H9 (cell line): Measurements from ENCODE around the gene ABCG1. TPM values are rescaled to one million over a fixed set of nuclear protein-coding genes. Genes with fewer than 3 reads are reported as not detected.

Experiments used
- DNase-seq: peaks from one replicate; pipeline ENCODE4 v3.0.0-alpha.2; 2017
- H2AFZ ChIP-seq: one replicate; pipeline ENCODE4 v1.6.1; 2013; ENCODE audit warnings: mild to moderate bottlenecking, low read length, control low read depth, moderate library complexity
- H2AK5ac ChIP-seq: 2 replicates; pipeline ENCODE4 v1.6.1; 2013; ENCODE audit warnings: low read length, control low read depth, mixed read lengths; ENCODE audit not compliant: insufficient read length
- H2BK120ac ChIP-seq: one replicate; pipeline ENCODE4 v1.6.1; 2013; ENCODE audit warnings: low read depth, mild to moderate bottlenecking, low read length, control low read depth, inconsistent platforms; ENCODE audit not compliant: poor library complexity, severe bottlenecking
- H2BK12ac ChIP-seq: 2 replicates; pipeline ENCODE4 v1.6.1; 2013; ENCODE audit warnings: low read length, control low read depth, mixed read lengths, low read depth; ENCODE audit not compliant: insufficient read length
- H2BK15ac ChIP-seq: 2 replicates; pipeline ENCODE4 v1.6.1; 2013; ENCODE audit warnings: low read depth, low read length, control low read depth
- H2BK20ac ChIP-seq: one replicate; pipeline ENCODE4 v1.6.1; 2013; ENCODE audit warnings: low read depth, mild to moderate bottlenecking, low read length, control low read depth, inconsistent platforms; ENCODE audit not compliant: poor library complexity, severe bottlenecking
- H2BK5ac ChIP-seq: 2 replicates; pipeline ENCODE4 v1.6.1; 2013; ENCODE audit warnings: low read length, control low read depth, mixed read lengths; ENCODE audit not compliant: insufficient read length
- H3K14ac ChIP-seq: 2 replicates; pipeline ENCODE4 v1.6.1; 2013; ENCODE audit warnings: low read length, control low read depth; ENCODE audit not compliant: insufficient read depth
- H3K18ac ChIP-seq: 2 replicates; pipeline ENCODE4 v1.6.1; 2013; ENCODE audit warnings: low read depth, mild to moderate bottlenecking, mixed read lengths, low read length, control low read depth; ENCODE audit not compliant: insufficient read length
- H3K23ac ChIP-seq: 2 replicates; pipeline ENCODE4 v1.6.1; 2013; ENCODE audit warnings: low read length, control low read depth, mixed read lengths, low read depth; ENCODE audit not compliant: insufficient read length
- H3K23me2 ChIP-seq: 2 replicates; pipeline ENCODE4 v1.6.1; 2013; ENCODE audit warnings: low read depth, mild to moderate bottlenecking, mixed read lengths, low read length, control low read depth; ENCODE audit not compliant: insufficient read length, poor library complexity, severe bottlenecking
- H3K27ac ChIP-seq: 2 replicates; pipeline ENCODE4 v1.5.1; 2013; ENCODE audit warnings: low read length, control low read depth, mixed read lengths, low read depth; ENCODE audit not compliant: insufficient read length
- H3K27me3 ChIP-seq: 2 replicates; pipeline ENCODE4 v1.6.1; 2013; ENCODE audit warnings: low read length, control low read depth, inconsistent platforms; ENCODE audit not compliant: insufficient read depth
- H3K4ac ChIP-seq: 2 replicates; pipeline ENCODE4 v1.6.1; 2013; ENCODE audit warnings: low read depth, mild to moderate bottlenecking, control low read depth, inconsistent platforms, low read length, moderate library complexity
- H3K4me1 ChIP-seq: 2 replicates; pipeline ENCODE4 v1.6.1; 2013; ENCODE audit warnings: low read length, control low read depth, inconsistent platforms; ENCODE audit not compliant: insufficient read depth
- H3K4me2 ChIP-seq: 2 replicates; pipeline ENCODE4 v1.6.1; 2013; ENCODE audit warnings: low read length, control low read depth, mixed read lengths; ENCODE audit not compliant: insufficient read length, insufficient read depth
- H3K56ac ChIP-seq: 2 replicates; pipeline ENCODE4 v1.6.1; 2013; ENCODE audit warnings: low read depth, mild to moderate bottlenecking, mixed read lengths, low read length, control low read depth; ENCODE audit not compliant: insufficient read length
- H3K79me1 ChIP-seq: 2 replicates; pipeline ENCODE4 v1.6.1; 2013; ENCODE audit warnings: low read depth, mild to moderate bottlenecking, moderate library complexity, low read length, control low read depth, inconsistent platforms; ENCODE audit not compliant: insufficient read depth, poor library complexity, severe bottlenecking
- H3K79me2 ChIP-seq: 2 replicates; pipeline ENCODE4 v1.6.1; 2013; ENCODE audit warnings: low read length, control low read depth, inconsistent platforms; ENCODE audit not compliant: insufficient read depth
- H3K9ac ChIP-seq: 2 replicates; pipeline ENCODE4 v1.6.1; 2013; ENCODE audit warnings: low read length, control low read depth, mixed read lengths; ENCODE audit not compliant: insufficient read length; ENCODE audit errors: extremely low read depth
- H3K9me3 ChIP-seq: one replicate; pipeline ENCODE4 v1.6.1; 2013; ENCODE audit warnings: low read depth, low read length, inconsistent platforms; ENCODE audit not compliant: control insufficient read depth
- H3T11ph ChIP-seq: one replicate; pipeline ENCODE4 v1.6.1; 2013; ENCODE audit warnings: mild to moderate bottlenecking, low read length, control low read depth, inconsistent platforms
- H4K20me1 ChIP-seq: one replicate; pipeline ENCODE4 v1.6.1; 2013; ENCODE audit not compliant: control insufficient read depth, insufficient read length, insufficient read depth
- H4K5ac ChIP-seq: 2 replicates; pipeline ENCODE4 v1.6.1; 2013; ENCODE audit warnings: low read depth, mild to moderate bottlenecking, mixed read lengths, low read length, control low read depth; ENCODE audit not compliant: insufficient read length
- H4K8ac ChIP-seq: replicated peaks from 2 replicates; pipeline ENCODE4 v1.6.1; 2013; ENCODE audit warnings: low read length, control low read depth, mixed read lengths, low read depth; ENCODE audit not compliant: insufficient read length
- H4K91ac ChIP-seq: 2 replicates; pipeline ENCODE4 v1.6.1; 2013; ENCODE audit warnings: low read depth, mild to moderate bottlenecking, moderate library complexity, mixed read lengths, low read length, control low read depth; ENCODE audit not compliant: insufficient read length
- H3K27ac Mint-ChIP-seq, 3 experiments: 2 replicates in 2 of 3; 3 replicates in 1 of 3; pipeline ENCODE4 v1.8.0; 2020 to 2021; ENCODE audit warnings: mixed read lengths in 3 of 3, mild to moderate bottlenecking in 1 of 3, moderate library complexity in 1 of 3
- H3K27me3 Mint-ChIP-seq: 2 replicates; pipeline ENCODE4 v1.8.0; 2021; ENCODE audit warnings: low read depth, mild to moderate bottlenecking, moderate library complexity, mixed read lengths
- H3K36me3 Mint-ChIP-seq, 3 experiments: 2 replicates in 2 of 3; 3 replicates in 1 of 3; pipeline ENCODE4 v1.8.0; 2020 to 2021; ENCODE audit warnings: low read depth in 3 of 3, mixed read lengths in 3 of 3; ENCODE audit not compliant: insufficient read depth in 1 of 3
- H3K4me1 Mint-ChIP-seq, 2 experiments: 2 replicates each; pipeline ENCODE4 v1.8.0; 2020; ENCODE audit warnings: mixed read lengths in 2 of 2
- H3K4me3 Mint-ChIP-seq, 2 experiments: 2 replicates in 1 of 2; 3 replicates in 1 of 2; pipeline ENCODE4 v1.8.0; 2020 to 2021; ENCODE audit warnings: mild to moderate bottlenecking in 2 of 2, mixed read lengths in 2 of 2, moderate library complexity in 1 of 2
- H3K9me3 Mint-ChIP-seq, 2 experiments: 2 replicates in 1 of 2; 3 replicates in 1 of 2; pipeline ENCODE4 v1.8.0; 2020; ENCODE audit warnings: mild to moderate bottlenecking in 2 of 2, mixed read lengths in 2 of 2, moderate library complexity in 1 of 2
- WGBS: extraction: QIAGEN DNeasy Blood & Tissue Kit; methylation state at CpG from one replicate; pipeline ENCODE4 v1.1.7; 2013; ENCODE audit warnings: missing lambda C conversion rate, low lambda C conversion rate, mixed read lengths; ENCODE audit not compliant: insufficient read length; ENCODE audit errors: extremely low coverage; 5-methylcytosine and 5-hydroxymethylcytosine counted together
- total RNA-seq: library from RNA; stranded (reverse); gene quantifications from 2 replicates; pipeline ENCODE4 v1.2.1, GENCODE V29; 2021
- TF ChIP-seq, protein P1 (sequence below): fragments of 200-600 bp; sonication (generic); conservative IDR thresholded peaks from 3 replicates; pipeline ENCODE4 v1.8.0; 2021; ENCODE audit warnings: antibody characterized with exemption, mild to moderate bottlenecking

The ABCG1 gene
- total RNA-seq, 1 experiment from 2014 or later = 0.83 TPM

DNA sequence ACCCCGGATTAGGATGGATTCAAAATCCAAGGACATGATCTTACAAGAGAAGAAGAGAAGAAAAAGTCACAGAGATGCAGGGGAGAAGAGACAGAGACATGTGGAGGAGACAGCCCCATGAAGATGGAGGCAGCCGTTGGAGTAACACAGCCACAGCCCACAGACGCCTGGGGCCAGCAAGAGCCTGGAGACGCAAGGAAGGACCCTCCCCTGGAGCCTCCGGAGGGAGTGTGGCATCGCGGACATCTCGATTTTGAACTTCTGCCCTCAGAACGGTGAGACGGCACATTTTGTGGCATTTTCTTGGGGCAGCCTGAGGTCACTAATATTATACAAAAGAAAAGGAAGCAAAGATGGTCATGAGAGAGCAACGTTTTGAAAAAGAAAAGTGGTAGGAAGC, 28.8 kb downstream of the ABCG1 start:
- H2BK20ac ChIP-seq = no peak overlapping the region
- no peak overlapping the region for H2BK5ac ChIP-seq
- H3K9me3 Mint-ChIP-seq = no peaks in the 10 kb centered on the region
- H3K9ac ChIP-seq = no peak overlapping the region
- peaks cover 32% of the 10 kb centered on the region for H3K27me3 Mint-ChIP-seq
- no peak overlapping the region for H3T11ph ChIP-seq
- H3K27me3 ChIP-seq = no peaks in the 10 kb centered on the region
- H2BK15ac ChIP-seq = no peak overlapping the region
- H3K27ac Mint-ChIP-seq = no peak overlapping the region; a peak in 1 of 7 replicates
- H3K18ac ChIP-seq = no peak overlapping the region
- no peak overlapping the region for H3K56ac ChIP-seq
- no peaks in the 10 kb centered on the region for H3K36me3 Mint-ChIP-seq
- H2AK5ac ChIP-seq = no peak overlapping the region
- H2BK120ac ChIP-seq = no peak overlapping the region
- H4K5ac ChIP-seq = no peak overlapping the region
- DNase-seq = no peak
- H3K27ac ChIP-seq = no peak overlapping the region
- no peak overlapping the region for H3K4ac ChIP-seq
- H3K23ac ChIP-seq = no peak overlapping the region
- TF ChIP-seq, protein P1, sequence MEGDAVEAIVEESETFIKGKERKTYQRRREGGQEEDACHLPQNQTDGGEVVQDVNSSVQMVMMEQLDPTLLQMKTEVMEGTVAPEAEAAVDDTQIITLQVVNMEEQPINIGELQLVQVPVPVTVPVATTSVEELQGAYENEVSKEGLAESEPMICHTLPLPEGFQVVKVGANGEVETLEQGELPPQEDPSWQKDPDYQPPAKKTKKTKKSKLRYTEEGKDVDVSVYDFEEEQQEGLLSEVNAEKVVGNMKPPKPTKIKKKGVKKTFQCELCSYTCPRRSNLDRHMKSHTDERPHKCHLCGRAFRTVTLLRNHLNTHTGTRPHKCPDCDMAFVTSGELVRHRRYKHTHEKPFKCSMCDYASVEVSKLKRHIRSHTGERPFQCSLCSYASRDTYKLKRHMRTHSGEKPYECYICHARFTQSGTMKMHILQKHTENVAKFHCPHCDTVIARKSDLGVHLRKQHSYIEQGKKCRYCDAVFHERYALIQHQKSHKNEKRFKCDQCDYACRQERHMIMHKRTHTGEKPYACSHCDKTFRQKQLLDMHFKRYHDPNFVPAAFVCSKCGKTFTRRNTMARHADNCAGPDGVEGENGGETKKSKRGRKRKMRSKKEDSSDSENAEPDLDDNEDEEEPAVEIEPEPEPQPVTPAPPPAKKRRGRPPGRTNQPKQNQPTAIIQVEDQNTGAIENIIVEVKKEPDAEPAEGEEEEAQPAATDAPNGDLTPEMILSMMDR = no peak
- H4K91ac ChIP-seq = no peak overlapping the region
- no peaks in the 10 kb centered on the region for H3K4me1 ChIP-seq
- H3K79me1 ChIP-seq = no peaks in the 10 kb centered on the region
- no peak overlapping the region for H3K4me2 ChIP-seq
- no peaks in the 10 kb centered on the region for H3K9me3 ChIP-seq
- H3K79me2 ChIP-seq = no peaks in the 10 kb centered on the region
- no CpG with 5 or more reads among the region's 11 CpGs for WGBS
- H4K20me1 ChIP-seq = no peaks in the 10 kb centered on the region
- no peak overlapping the region for H3K14ac ChIP-seq
- no peak overlapping the region for H3K4me3 Mint-ChIP-seq
- no peak overlapping the region for H2AFZ ChIP-seq
- peaks cover 8 to 9% of the 10 kb centered on the region in 2 experiments for H3K4me1 Mint-ChIP-seq
- H3K23me2 ChIP-seq = no peaks in the 10 kb centered on the region
- no peak overlapping the region for H4K8ac ChIP-seq
- H2BK12ac ChIP-seq = no peak overlapping the region
